NCI-H187 (cell line): ENCODE results near the gene CCDC183.

Experiments
- DNase-seq, 2 experiments: peaks; one replicate each; lab custom pipeline; 2025; lab: John Stamatoyannopoulos, UW

Gene CCDC183

GRCh38 chr9:136849960-136850865, 54.1 kb downstream of the CCDC183 start:
- no peak for DNase-seq

GRCh38 chr9:136850866-136851775, 55.0 kb downstream of the CCDC183 start:
- DNase-seq = no peak

GRCh38 chr9:136851941-136852663, 56.0 kb downstream of the CCDC183 start, which contains the start of gene MAMDC4:
MAMDC4 (plus strand) TSS chr9:136852346; CDS start chr9:136852417, 71 bp downstream.
- DNase-seq = no peak

- DNase-seq = no peak
Observed at GRCh38 chr9:136852664-136853595, 56.8 kb downstream of the CCDC183 start.

GRCh38 chr9:136853596-136854112, 57.5 kb downstream of the CCDC183 start:
- no peak for DNase-seq

- DNase-seq = no peak
Observed at GRCh38 chr9:136854113-136854841, 58.1 kb downstream of the CCDC183 start.

- DNase-seq = no peak
Observed at GRCh38 chr9:136854842-136855460, 58.8 kb downstream of the CCDC183 start.

GRCh38 chr9:136855461-136856078, 59.4 kb downstream of the CCDC183 start:
- DNase-seq = no peak

- DNase-seq = no peak
Observed at GRCh38 chr9:136856079-136856476, 59.9 kb downstream of the CCDC183 start.

- DNase-seq = no peak
Observed at GRCh38 chr9:136856541-136857141, 60.5 kb downstream of the CCDC183 start.

- no peak for DNase-seq
Observed at GRCh38 chr9:136857166-136857565, 61.0 kb downstream of the CCDC183 start.
